ENCODE data around the gene AOPEP.
A peak's percentile ranks its signal among the peaks of the same experiment; 100 is the strongest.

Gene AOPEP

DNA sequence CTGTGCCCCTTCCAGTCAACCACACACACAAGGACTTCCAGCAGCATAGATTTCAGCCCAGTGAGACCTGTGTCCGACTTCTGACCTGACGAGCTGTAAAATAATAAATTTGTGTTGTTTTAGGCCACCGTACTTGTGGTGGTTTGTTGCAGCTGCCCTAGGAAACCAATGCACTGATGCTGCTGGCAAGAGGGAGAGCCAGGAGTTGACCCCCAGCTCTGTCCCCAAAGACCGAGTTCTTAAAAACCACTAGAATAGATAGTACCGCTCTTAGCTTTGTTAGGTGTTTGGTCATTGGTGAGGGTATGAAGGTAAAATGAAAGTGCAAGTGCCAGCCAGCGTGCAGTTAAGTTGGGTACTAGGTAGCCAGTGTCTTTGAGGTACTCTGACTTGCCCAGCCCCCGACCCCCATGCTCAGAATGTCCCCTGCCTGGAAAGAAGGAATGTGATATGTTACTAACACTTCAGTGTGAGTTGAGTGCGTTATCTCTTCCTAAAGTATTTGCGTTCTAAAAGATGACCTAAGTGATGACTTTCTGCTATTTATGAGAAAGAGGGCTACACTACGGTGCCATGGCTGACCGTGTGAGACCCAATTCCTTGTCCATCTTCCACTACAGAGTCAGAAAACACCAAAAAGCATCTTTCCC is 185.6 kb downstream of the AOPEP start:
- DNase-seq (ENCODE audit: insufficient read length, low spot score) (no peak), FAIRE-seq (no peak)
- TF ChIP-seq, protein P1, sequence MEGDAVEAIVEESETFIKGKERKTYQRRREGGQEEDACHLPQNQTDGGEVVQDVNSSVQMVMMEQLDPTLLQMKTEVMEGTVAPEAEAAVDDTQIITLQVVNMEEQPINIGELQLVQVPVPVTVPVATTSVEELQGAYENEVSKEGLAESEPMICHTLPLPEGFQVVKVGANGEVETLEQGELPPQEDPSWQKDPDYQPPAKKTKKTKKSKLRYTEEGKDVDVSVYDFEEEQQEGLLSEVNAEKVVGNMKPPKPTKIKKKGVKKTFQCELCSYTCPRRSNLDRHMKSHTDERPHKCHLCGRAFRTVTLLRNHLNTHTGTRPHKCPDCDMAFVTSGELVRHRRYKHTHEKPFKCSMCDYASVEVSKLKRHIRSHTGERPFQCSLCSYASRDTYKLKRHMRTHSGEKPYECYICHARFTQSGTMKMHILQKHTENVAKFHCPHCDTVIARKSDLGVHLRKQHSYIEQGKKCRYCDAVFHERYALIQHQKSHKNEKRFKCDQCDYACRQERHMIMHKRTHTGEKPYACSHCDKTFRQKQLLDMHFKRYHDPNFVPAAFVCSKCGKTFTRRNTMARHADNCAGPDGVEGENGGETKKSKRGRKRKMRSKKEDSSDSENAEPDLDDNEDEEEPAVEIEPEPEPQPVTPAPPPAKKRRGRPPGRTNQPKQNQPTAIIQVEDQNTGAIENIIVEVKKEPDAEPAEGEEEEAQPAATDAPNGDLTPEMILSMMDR (IDR thresholded peaks at IDR 0.05; ENCODE audit: insufficient read depth, missing control alignments): no peak

DNA sequence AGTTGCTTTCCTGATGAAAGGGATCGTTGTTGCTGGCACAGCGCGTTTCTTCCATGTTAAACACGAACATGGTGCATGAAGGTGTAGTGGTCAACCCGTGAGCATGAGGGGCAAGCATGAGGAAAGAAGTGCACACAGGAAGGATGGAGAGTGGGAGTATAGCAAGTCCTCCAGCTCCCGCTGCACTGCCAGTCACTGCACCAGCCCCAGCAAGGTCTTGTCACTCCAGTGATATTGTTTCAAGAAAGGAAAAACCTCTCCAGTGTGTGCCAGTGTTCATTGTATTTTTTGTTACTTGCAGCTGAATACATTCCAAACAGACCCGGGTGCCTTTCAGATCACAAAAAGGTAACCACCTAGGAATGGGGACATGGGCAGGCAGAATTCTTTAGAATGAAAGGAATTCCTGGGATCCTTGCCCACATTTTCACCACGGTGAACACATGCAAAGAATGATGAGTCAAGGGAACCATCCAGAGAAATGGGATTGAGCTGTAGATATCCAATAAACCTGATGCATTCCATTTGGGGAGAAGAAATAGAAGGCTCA is 186.3 kb downstream of the AOPEP start:
- TF ChIP-seq, protein P1 (IDR thresholded peaks at IDR 0.05; ENCODE audit: insufficient read depth, missing control alignments): no peak
- no peak for FAIRE-seq

DNA sequence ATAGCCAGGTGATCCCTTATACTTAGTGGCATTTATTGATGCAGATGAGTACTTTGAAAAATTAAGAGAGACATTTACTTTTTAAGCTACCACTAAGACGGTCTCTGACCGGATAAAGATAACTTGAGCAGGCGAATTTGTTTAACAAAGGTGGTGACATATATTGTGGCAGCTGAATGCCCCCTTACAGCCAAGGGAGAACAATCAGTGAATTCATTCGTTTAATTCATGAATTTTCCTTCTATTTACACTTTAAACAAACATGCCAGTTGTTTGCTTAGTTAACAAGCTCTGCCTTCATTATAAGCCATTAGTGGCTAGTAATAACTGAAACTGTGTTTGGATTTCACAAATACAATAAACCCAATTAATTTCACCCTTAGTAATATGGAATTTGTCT is 187.1 kb downstream of the AOPEP start:
- FAIRE-seq (no peak), DNase-seq (ENCODE audit: insufficient read length, low spot score) (no peak)
- TF ChIP-seq, protein P1 (IDR thresholded peaks at IDR 0.05; ENCODE audit: insufficient read depth, missing control alignments): no peak

More for the DNA sequence above, 186.3 kb downstream of the AOPEP start:
- DNase-seq (ENCODE audit: insufficient read length, low spot score): no peak

DNA sequence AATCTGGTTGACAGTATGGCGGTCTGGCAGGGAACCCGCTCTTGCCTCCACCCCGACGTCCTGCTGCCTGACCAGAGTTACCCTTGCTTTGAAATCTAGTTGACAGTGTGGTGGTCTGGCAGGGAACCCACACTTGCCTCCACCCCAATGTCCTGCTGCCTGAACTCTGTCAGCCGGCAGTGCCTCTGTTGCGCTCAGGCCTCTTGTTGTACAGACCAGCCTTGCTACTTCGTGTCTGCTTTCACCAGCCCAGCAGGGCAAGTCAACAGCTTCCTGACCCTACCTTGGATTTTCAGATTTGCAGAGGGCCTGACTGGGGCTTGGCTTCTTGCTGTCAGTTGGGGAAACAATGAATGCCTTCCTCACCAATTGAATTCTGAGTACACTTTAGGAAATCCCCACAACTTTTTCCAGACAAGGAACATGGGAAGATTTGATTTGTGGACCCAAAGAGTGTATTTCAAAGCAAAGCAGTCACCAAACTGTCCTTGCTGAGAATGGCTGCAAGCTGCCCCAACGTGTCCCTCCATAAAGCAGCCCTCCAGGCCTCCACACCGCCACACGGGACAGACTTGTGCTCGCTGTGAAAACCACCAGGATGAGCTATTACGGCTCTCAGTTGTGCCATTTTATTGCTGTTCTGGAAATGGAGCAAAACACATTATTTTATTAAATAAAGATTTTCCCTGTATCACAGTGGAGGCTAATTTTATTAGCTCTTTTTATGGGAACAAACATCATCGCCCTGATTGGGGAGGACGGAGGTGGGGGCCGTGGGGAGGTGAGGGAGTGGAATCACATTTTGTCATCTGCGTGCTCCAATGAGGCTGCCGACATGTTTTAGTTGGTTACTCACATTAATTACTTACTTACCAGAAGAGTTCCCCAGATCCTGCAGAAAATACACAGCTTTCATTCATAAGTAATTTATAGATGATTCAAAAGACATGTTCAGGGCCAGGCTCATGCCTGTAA is 189.3 kb downstream of the AOPEP start:
- DNase-seq (ENCODE audit: insufficient read length, low spot score): no peak
- no peak for FAIRE-seq
- TF ChIP-seq, protein P1 (IDR thresholded peaks at IDR 0.05; ENCODE audit: insufficient read depth, missing control alignments): no peak

DNA sequence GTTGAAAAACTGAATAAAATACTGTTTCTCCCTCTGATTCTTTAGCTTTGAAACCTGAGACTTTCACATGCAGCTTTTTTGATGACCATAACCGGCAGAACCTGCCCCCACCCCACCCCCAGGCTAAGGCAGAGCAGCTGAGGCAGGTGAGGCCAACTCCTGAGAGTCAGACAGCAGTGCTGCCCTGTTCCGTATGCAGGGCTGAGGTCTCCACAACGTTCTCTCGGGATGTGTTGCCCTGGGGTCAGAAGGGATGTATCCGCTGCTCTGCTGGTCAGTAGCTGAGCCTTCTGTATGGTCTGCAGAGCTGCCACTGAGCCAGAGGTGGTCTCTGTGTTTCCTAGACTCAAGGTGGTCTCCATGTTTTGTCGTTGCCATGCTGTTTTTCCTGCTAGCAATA is 190.5 kb downstream of the AOPEP start:
- no peak for FAIRE-seq
- TF ChIP-seq, protein P1 (IDR thresholded peaks at IDR 0.05; ENCODE audit: insufficient read depth, missing control alignments): no peak
- no peak for DNase-seq (ENCODE audit: insufficient read length, low spot score)

DNA sequence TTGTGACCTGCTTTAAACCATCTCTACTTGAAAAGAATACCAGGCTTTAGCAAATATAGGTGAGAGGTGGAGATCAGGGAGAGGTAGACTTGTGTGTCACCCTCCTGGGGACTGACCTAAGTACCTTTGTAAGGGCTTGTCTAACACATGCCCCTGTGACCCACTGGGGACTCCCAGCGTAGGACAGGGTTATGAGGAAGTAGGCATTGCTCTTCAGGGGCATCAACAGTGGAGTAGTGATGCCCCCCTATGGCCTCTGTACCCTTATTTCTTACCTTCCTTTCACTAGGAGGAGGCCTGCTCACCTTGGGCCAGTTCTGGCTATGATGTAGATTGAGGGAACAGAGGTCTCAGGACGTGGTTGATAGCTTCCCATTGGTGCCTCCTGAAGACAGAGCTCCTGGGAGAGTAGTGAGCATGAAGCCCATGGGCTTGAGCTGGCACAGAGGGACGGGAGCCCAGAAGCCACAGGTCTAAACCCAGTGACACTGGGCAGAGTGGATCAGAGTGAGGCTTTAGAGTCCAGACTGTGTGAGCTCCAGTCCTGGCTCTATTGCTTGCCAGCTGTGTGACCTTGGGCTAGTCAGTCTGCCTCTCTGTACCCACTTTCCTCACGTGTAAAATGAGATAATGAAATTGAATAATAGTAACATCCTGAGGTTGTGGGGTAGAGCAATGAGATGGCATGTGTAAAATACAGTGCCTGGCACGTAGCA is 191.7 kb downstream of the AOPEP start:
- TF ChIP-seq, protein P1 (IDR thresholded peaks at IDR 0.05; ENCODE audit: insufficient read depth, missing control alignments): peak; percentile 2
- FAIRE-seq (no peak), DNase-seq (ENCODE audit: insufficient read length, low spot score) (no peak)

All from D721Med (cell line).